HEK293 (cell line): ENCODE measurements around the gene PPP4R2.

Source experiments
- CTCF ChIP-seq: fragments of 450-650 bp; formaldehyde crosslinking; IDR thresholded peaks from 2 replicates; pipeline ENCODE4 v1.5.1; 2016; ENCODE audit warnings: missing biosample characterization, missing genetic modification characterization
- HOXA7 ChIP-seq: sonication (generic); formaldehyde crosslinking; IDR thresholded peaks from 2 replicates; pipeline ENCODE4 v1.8.1; 2022; ENCODE audit warnings: missing genetic modification reagents, borderline replicate concordance
- MYNN ChIP-seq: fragments of 450-650 bp; formaldehyde crosslinking; IDR thresholded peaks from 2 replicates; pipeline ENCODE4 v1.5.1; 2016; ENCODE audit warnings: missing biosample characterization, missing genetic modification characterization, borderline replicate concordance
- TCF7L2 ChIP-seq: IDR thresholded peaks from 2 replicates; pipeline ENCODE4 v1.6.1; 2011; ENCODE audit warnings: low read depth, mild to moderate bottlenecking, inconsistent platforms, low read length, moderate library complexity, borderline replicate concordance
- ZBTB11 ChIP-seq: fragments of 450-650 bp; formaldehyde crosslinking; conservative IDR thresholded peaks from 2 replicates; pipeline ENCODE4 v1.5.1; 2016; ENCODE audit warnings: low read depth, missing biosample characterization, missing genetic modification characterization
- ZBTB21 ChIP-seq: fragments of 450-650 bp; formaldehyde crosslinking; IDR thresholded peaks from 2 replicates; pipeline ENCODE4 v1.5.1; 2017; ENCODE audit warnings: missing biosample characterization, missing genetic modification characterization
- ZNF169 ChIP-seq: fragments of 450-650 bp; formaldehyde crosslinking; IDR thresholded peaks from 2 replicates; pipeline ENCODE4 v1.5.1; 2016; ENCODE audit warnings: missing biosample characterization, missing genetic modification characterization
- ZNF175 ChIP-seq: fragments of 450-650 bp; formaldehyde crosslinking; IDR thresholded peaks from 2 replicates; pipeline ENCODE4 v1.5.1; 2016; ENCODE audit warnings: missing biosample characterization, missing genetic modification characterization
- ZNF292 ChIP-seq: fragments of 450-650 bp; formaldehyde crosslinking; IDR thresholded peaks from 2 replicates; pipeline ENCODE4 v1.5.1; 2016; ENCODE audit warnings: low read depth, missing biosample characterization, missing genetic modification characterization, borderline replicate concordance
- ZNF658 ChIP-seq: fragments of 450-650 bp; formaldehyde crosslinking; IDR thresholded peaks from 2 replicates; pipeline ENCODE4; 2016; ENCODE audit warnings: missing biosample characterization, missing genetic modification characterization
- ZNF76 ChIP-seq: fragments of 450-650 bp; formaldehyde crosslinking; IDR thresholded peaks from 2 replicates; pipeline ENCODE4; 2016; ENCODE audit warnings: low read depth, missing biosample characterization, missing genetic modification characterization, borderline replicate concordance
- ZNF776 ChIP-seq: fragments of 450-650 bp; formaldehyde crosslinking; IDR thresholded peaks from 2 replicates; pipeline ENCODE4 v1.5.0; 2017; ENCODE audit warnings: missing biosample characterization, missing genetic modification characterization, borderline replicate concordance
- ZNF792 ChIP-seq: fragments of 450-650 bp; formaldehyde crosslinking; IDR thresholded peaks from 2 replicates; pipeline ENCODE4 v1.5.1; 2016; ENCODE audit warnings: missing biosample characterization, missing genetic modification characterization

- TF ChIP-seq ZNF169 (tag by site-specific recombination) (no peak), CTCF (no peak), ZNF76 (tag by site-specific recombination) (no peak), ZNF658 (tag by site-specific recombination) (no peak), ZNF175 (tag by site-specific recombination) (no peak), HOXA7 (no peak), TCF7L2 (no peak), ZBTB11 (tag by site-specific recombination) (no peak), ZNF792 (tag by site-specific recombination) (no peak), ZNF292 (tag by site-specific recombination) (no peak), ZBTB21 (tag by site-specific recombination) (no peak), ZNF776 (tag by site-specific recombination) (no peak), MYNN (no peak)
Measured at GRCh38 chr3:73081140-73081539, 84.5 kb downstream of the PPP4R2 start.
